Upper lobe of left lung (tissue), 4 donors: ENCODE data around the gene CDC42BPG.

Source experiments
- CTCF ChIP-seq, 6 experiments: fragments of 450-650 bp in 4 of 6; fragments of 200-600 bp in 2 of 6; sonication (generic) in 2 of 6; IDR thresholded peaks; one replicate each; pipeline ENCODE4 v1.5.1; 2016 to 2019; ENCODE audit warnings: antibody characterized with exemption in 6 of 6
- EP300 ChIP-seq, 4 donors: sonication (generic); formaldehyde crosslinking; IDR thresholded peaks; one replicate each; pipeline ENCODE4 v1.5.1; 2017; ENCODE audit warnings: antibody characterized with exemption in 4 of 4, control low read depth in 2 of 4

GRCh38 chr11:64851831-64852351 lies 7.4 kb upstream of the CDC42BPG start:
- no peak for TF ChIP-seq CTCF (IDR thresholded peaks at IDR 0.05)
- no peak for TF ChIP-seq EP300 (IDR thresholded peaks at IDR 0.05)
